Measurements from ENCODE around the gene CABP2.

DNA sequence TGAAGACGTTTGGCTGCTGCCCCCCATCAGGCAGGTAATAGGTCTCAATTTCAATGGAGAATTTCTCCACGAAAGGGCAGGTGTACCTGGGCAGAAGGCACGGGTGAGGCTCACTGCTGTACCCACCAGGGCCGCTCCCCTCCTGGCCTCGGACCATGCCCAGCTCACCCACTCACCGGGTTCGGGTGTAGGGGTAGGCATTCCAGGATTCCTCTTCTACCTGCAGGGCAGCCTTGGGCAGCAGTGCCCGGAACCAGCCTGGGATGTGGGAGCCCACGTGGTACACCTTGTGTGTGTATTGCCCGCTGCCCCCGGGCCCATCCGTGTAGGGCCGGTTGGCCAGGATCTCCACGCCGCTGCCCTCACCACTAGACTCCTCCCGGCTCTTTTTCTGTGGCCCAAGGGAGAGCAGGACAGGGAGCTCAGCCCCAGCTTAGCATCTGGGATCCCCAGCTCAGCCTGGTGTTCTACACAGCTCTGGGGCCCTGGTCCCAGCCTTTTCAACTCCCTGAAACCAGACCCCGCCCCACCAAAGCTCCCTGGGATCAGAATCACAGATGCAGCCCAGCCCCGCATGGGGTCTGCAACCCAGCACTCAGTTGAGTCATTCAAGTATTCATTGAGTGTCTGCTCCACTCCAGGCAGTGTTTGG is 20.8 kb downstream of the CABP2 start:
- TF ChIP-seq, protein P1, sequence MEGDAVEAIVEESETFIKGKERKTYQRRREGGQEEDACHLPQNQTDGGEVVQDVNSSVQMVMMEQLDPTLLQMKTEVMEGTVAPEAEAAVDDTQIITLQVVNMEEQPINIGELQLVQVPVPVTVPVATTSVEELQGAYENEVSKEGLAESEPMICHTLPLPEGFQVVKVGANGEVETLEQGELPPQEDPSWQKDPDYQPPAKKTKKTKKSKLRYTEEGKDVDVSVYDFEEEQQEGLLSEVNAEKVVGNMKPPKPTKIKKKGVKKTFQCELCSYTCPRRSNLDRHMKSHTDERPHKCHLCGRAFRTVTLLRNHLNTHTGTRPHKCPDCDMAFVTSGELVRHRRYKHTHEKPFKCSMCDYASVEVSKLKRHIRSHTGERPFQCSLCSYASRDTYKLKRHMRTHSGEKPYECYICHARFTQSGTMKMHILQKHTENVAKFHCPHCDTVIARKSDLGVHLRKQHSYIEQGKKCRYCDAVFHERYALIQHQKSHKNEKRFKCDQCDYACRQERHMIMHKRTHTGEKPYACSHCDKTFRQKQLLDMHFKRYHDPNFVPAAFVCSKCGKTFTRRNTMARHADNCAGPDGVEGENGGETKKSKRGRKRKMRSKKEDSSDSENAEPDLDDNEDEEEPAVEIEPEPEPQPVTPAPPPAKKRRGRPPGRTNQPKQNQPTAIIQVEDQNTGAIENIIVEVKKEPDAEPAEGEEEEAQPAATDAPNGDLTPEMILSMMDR (IDR thresholded peaks at IDR 0.05), result no peak
- TF ChIP-seq POLR2AphosphoS5 (IDR thresholded peaks at IDR 0.05), result no peak
- TF ChIP-seq EP300 (IDR thresholded peaks at IDR 0.05; ENCODE audit: low read depth), result no peak

Data from transverse colon (tissue), 4 donors.